GM19351 (cell line): ENCODE results near the gene VPS35L.

Experiments used
- ATAC-seq: cut with Tn5 transposase; IDR thresholded peaks from one replicate; pipeline ENCODE4 v1.9.1; 2021; ENCODE audit warnings: mild to moderate bottlenecking, moderate library complexity; ENCODE audit not compliant: unreplicated experiment

The VPS35L gene

GRCh38 chr16:19689342-19689741 is 133.8 kb downstream of the VPS35L start:
- no peak for ATAC-seq

GRCh38 chr16:19690196-19690595 is 134.7 kb downstream of the VPS35L start:
- ATAC-seq: no peak

- no peak for ATAC-seq
Measured at GRCh38 chr16:19691161-19691711, 135.7 kb downstream of the VPS35L start.

DNA sequence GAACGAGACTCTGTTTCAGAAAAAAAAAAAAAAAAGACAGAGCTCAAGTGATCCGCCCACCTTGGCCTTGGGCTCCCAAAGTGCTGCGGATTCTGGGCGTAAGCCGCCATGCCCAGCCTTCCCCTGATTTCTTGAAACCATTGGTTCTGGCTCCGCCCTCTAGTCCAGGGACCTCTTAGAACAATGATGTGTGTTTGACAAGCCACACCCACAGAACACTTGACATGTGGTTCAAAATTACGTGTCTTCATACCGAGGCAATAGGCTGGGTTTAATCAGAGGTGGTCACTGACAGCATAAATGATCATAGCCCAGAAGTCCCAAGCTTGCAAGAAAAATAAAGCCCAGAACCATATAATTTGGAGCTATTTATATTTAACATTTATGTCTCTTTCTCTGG is 139.5 kb downstream of the VPS35L start:
- ATAC-seq: no peak

- ATAC-seq: no peak
Measured at GRCh38 chr16:19696328-19696727, 140.8 kb downstream of the VPS35L start.

DNA sequence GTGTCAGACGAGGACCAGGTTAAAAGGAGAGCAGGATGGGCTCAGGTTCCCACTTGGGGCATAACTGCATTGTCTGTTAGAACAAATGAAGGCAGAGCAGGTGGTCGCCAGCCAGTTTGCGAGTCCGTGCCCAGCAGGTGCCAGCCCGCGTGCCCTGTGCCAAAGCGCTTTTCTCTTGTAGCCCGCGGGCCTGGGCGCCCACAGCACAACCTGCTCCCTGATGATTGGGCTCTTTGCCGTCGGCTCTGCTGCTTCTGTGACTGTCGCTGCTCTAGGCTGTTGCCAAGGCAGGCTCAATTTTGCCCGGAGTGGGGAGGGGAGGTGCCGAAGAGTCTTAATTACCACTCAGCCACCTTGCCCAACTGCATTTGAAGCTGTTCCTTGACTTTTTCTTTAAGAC is 141.5 kb downstream of the VPS35L start:
- ATAC-seq: no peak

DNA sequence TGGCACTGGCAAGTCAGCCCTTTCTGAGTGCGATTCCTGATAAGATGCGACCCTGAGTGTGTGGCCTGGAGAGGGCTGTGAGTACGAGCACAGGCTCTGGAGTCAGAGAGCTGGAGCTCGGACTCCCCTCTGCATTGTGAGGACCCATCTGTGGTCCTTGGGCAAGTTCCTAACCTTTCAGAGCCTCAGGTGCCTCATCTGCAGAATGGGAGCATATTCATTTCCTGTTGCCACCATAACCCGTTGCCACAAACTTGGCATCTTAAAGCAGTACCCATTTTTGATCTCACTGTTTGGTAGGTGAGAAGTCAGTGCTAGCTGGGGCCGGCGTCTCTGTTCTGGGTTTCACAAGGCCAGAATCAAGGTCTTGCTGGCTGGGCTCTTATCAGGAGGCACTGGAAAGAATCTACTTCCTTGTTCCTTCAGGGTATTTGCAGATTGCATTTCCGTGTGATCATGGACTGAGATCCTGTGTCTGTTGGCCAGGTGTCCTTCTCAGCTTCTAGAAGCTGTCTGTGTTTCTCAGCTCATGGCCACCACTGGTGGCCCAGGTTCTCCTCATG is 142.3 kb downstream of the VPS35L start:
- ATAC-seq: no peak

DNA sequence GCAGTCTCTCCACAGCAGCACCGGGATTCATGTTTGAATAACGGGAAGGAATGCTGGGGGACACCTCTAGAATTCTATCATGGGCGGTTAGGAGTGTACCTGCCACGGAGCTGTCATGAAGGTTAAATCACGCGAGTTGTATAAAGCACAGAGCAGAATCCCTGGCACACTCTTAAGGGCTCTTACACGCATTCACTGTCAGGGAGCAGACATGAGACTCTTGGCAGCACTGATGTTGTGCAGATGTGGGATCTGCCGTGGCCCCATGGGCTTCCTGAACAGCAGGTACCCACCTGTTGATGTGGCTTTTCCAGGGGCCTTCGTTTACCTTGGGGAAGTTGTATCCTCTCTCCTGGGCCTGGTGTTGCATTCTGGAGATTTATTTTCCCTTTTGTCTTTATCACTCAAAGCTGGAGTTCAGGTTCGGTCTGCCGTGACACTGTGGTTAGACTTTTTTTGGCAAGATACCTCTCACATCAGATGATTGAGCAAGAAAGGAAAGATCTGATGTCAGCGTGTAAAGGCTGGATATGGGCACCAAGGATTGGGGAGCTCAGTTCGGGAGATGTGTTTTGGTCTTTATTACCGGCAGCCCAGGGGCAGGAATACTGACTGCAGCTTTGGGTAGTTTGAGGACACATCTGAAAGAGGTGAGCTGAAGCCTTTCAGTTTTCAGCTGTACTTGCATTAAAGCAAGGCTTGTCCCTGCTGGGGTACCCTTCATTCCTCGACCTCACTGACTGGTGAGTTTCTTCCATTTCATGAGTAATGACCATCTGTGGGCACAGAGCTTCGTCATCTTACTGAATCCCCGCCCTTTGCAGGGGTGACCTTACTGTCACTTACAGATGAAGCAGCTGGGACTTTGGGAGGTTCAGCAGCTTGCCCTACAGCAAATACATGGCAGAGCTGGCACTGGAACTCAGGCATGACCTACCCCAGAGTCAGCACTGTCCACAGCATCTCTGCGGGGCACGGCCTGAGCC is 143.3 kb downstream of the VPS35L start:
- no peak for ATAC-seq

DNA sequence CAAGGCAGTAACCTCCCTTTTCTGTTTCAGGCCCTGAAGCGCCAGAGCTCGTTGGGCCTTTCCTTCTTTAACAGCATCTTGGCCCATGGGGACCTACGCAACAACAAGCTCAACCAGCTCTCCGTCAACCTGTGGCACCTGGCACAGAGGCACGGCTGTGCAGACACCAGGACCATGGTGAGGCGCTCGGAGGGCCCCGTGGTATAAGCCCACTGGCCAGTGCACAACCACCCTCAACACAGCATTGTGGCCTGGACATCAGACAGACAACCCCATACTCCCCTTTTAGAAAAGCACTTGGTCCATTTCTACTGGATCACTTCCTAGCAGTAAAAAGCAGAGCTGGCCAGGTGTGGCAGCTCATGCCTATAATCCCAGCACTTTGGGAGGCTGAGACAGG is 144.0 kb downstream of the VPS35L start:
- ATAC-seq: no peak

GRCh38 chr16:19700319-19700781 is 144.8 kb downstream of the VPS35L start:
- no peak for ATAC-seq

DNA sequence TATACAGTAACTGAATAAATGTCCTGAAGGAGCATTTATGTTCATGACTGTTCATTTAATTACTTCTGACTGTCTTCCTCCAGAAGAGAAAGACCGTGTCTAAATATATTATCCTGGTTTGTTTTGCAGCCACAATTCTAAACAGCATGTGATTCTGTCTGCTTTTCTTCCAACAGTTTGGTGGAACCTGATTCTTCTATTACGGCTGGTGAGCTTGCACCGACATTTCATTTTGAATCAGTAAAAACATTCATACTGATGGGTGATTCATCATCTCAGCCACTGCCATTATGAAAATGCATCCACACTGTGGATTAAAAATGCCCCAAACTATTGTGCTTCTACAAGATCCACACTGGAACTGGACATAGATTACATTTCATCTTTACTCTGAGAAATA is 145.6 kb downstream of the VPS35L start:
- no peak for ATAC-seq

- no peak for ATAC-seq
Measured at GRCh38 chr16:19703172-19703889, 147.8 kb downstream of the VPS35L start.

DNA sequence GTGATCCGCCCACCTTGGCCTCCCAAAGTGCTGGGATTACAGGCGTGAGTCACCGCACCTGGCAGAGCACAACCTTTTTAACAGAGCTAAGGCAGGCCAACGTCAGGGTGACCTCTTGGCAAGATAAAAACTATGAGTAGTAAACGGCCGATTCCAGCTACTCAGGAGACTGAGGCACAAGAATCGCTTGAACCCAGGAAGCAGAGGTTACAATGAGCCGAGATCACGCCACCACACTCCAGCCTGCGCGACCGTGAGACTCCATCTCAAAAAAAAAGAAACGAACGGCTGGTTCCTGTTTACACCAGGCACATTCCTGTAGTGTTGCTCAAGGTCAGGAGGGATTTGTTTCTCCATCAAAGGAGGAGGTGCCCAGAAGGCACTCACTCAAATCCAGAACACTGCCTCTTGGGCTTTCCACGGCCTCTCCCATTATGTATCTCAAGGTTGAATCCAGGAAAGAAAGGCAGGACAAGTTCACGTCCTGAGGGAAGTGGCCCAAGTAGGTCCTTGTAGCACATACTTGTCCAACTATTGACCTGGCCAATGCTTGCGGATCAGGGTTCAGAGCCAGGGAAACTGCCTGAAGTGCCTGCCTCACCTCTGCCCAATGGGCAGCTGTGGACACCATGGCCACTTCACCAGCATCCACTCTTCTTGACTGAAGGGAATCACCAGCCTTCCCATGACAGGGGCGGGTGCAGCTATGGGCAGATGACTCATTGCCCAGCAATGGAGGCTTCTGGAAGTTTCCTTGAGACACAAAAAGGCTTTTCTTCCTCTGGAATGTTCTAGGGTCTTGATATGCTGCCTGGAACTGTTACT is 149.0 kb downstream of the VPS35L start:
- ATAC-seq: no peak

DNA sequence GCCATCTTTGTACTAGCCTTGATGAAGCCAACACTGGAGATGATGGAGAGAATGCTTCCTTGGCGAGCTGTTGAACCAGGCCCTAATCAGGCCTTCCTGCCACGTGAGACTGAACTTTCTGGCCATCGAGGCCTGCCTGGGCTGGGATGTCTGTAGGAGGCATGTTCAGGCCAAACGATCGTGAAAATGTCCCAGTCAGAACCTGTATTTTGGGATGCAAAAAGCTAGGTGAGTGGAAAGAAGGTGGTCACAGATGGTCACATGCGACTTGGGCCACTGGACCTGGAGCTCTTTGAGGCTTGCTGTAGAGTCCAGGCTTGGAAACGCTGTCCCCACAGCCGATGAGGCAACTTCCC is 149.6 kb downstream of the VPS35L start:
- ATAC-seq: no peak

- no peak for ATAC-seq
Measured at GRCh38 chr16:19705843-19706242, 150.3 kb downstream of the VPS35L start.

- no peak for ATAC-seq
Measured at GRCh38 chr16:19706846-19707245, 151.3 kb downstream of the VPS35L start.

GRCh38 chr16:19707569-19708295 is 152.2 kb downstream of the VPS35L start:
- ATAC-seq: no peak

- ATAC-seq: no peak
Measured at GRCh38 chr16:19708296-19709205, 153.0 kb downstream of the VPS35L start.
